ENCODE results near the gene LSAMP.

GRCh38 chr3:115814778-115815380 is 630.4 kb downstream of the LSAMP start:
- TF ChIP-seq POLR2A (IDR thresholded peaks at IDR 0.05; ENCODE audit: low read length) = no peak
- no peak for TF ChIP-seq REST (IDR thresholded peaks at IDR 0.05)
- TF ChIP-seq, protein P1, sequence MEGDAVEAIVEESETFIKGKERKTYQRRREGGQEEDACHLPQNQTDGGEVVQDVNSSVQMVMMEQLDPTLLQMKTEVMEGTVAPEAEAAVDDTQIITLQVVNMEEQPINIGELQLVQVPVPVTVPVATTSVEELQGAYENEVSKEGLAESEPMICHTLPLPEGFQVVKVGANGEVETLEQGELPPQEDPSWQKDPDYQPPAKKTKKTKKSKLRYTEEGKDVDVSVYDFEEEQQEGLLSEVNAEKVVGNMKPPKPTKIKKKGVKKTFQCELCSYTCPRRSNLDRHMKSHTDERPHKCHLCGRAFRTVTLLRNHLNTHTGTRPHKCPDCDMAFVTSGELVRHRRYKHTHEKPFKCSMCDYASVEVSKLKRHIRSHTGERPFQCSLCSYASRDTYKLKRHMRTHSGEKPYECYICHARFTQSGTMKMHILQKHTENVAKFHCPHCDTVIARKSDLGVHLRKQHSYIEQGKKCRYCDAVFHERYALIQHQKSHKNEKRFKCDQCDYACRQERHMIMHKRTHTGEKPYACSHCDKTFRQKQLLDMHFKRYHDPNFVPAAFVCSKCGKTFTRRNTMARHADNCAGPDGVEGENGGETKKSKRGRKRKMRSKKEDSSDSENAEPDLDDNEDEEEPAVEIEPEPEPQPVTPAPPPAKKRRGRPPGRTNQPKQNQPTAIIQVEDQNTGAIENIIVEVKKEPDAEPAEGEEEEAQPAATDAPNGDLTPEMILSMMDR (IDR thresholded peaks at IDR 0.05) = peak; percentile 90
- TF ChIP-seq, protein P2, sequence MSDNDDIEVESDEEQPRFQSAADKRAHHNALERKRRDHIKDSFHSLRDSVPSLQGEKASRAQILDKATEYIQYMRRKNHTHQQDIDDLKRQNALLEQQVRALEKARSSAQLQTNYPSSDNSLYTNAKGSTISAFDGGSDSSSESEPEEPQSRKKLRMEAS (IDR thresholded peaks at IDR 0.05) = no peak
- no peak for TF ChIP-seq RCOR1 (IDR thresholded peaks at IDR 0.05; ENCODE audit: low read depth, low read length)
- no peak for TF ChIP-seq HOXA7 (CRISPR knock-in tag; IDR thresholded peaks at IDR 0.05)
